Measurements from ENCODE around the gene SPOCD1.
A peak's percentile ranks its signal among the peaks of the same experiment; 100 is the strongest.

SPOCD1 gene

GRCh38 chr1:31815752-31816500 lies at the start of gene SPOCD1:
Gene SPOCD1, minus strand, starts transcription at chr1:31816022. Its CDS starts 689 bp downstream, at chr1:31815333.
- peak; percentile 82 for DNase-seq

GRCh38 chr1:31862071-31862470 lies 46.2 kb upstream of the SPOCD1 start:
- no peak for DNase-seq

GRCh38 chr1:31861346-31861745 lies 45.5 kb upstream of the SPOCD1 start:
- no peak for DNase-seq

GRCh38 chr1:31860581-31860980 lies 44.8 kb upstream of the SPOCD1 start:
- DNase-seq, result no peak

DNA sequence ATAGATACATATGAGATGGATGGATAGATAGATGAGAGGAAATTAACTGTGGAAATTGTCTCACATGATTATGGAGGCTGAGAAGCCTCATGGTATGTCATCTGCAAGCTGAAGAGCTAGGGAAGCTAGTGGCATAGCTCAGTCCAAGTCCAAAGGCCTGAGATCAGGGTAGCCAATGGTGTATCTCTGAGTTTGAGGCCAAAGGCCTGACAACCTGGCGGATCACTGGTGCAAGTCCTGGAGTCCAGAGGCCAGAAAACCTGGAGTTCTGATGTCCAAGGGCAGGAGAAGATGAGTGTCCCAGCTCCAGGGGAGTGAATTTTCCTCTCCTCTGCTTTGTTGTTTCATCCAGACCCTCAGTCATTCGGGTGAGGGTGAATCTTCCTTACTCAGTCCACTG lies 43.9 kb upstream of the SPOCD1 start:
- DNase-seq, result no peak

- DNase-seq, result no peak
Observed at GRCh38 chr1:31859044-31859443, 43.2 kb upstream of the SPOCD1 start.

GRCh38 chr1:31857863-31858262 lies 42.0 kb upstream of the SPOCD1 start:
- DNase-seq, result no peak

- no peak for DNase-seq
Observed at GRCh38 chr1:31856140-31856539, 40.3 kb upstream of the SPOCD1 start.

DNA sequence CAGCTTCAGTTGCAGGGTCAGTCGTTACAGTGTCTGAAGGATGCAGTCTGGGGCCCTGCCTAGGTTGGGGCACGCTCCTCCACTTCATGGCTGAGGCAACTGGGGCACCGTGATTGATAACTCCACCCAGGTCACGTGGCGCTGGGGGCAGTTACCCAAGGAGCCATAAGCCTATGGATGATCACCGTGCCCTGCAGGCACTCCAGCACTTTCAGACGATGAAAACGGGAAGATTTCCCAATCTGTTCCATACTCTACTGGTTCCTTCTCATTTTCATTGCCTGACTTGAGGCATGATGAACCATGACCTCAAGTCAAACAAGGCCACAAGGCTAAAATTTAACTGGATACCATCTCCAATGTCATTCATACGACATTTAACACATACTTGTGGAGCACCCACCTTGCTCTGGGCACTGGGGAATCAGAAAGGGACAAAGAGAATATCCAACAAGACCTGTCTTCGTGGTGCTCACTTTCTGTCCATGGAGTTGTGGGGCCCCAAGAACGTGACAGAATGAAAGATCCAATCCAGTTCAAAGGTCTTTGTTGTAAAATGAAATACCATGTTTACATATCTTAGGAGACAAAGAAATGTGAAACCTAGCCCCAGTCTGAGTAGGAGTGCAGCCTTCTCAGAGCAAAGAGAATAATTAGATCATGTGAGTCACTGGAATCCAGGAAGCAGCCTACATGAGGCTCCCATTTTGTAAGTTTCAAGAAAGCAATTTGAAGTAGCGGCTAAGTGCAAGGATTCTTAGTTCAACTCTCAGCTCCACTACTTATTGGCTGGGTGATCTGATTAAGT lies 39.4 kb upstream of the SPOCD1 start:
- peak; percentile 5 for DNase-seq

GRCh38 chr1:31849653-31850052 lies 33.8 kb upstream of the SPOCD1 start:
- DNase-seq, result no peak

DNA sequence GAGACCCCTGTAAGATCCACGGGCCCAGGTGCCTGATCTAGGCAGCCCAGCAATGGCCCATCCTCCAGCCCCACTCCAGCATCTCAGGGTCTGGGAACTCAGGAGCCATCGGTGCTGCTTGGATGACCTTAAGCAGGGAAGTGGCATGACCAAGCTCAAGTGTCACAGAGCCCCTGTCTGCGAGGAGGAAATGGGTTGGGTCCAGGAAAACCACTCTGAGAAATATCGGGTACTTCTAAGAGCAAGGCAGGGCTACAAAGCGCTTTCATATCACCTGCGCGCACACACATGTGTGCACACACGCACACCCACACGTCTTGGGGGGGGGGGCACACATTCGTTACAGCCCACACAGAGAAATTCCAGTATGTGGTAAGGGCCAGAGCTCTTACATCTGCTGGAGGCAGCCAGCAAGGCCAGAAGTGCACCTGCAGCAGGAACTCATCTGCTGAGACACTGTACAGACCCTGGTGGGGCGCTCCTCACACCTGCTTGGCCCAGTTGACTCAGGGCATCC lies 32.6 kb upstream of the SPOCD1 start:
- DNase-seq, result no peak

DNA sequence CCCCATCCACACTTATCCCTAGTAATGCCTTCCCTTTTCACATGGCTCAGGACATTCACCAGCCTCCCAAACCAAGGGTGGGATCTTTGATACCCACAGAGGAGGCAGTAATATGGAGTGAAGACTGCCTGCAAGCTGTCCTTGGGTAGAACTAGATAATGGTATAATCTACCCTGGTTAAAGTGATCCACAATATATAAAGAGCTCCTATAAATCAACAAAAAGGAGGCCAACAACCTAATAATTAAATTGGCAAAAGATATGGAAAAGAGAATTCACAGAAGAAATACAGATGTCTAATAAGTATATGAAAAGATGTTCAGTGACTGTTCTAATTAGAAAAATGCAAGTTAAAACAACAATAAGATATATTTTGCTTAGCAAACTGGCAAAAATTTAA lies 30.7 kb upstream of the SPOCD1 start:
- no peak for DNase-seq

GRCh38 chr1:31843506-31843905 lies 27.7 kb upstream of the SPOCD1 start:
- DNase-seq, result no peak

DNA sequence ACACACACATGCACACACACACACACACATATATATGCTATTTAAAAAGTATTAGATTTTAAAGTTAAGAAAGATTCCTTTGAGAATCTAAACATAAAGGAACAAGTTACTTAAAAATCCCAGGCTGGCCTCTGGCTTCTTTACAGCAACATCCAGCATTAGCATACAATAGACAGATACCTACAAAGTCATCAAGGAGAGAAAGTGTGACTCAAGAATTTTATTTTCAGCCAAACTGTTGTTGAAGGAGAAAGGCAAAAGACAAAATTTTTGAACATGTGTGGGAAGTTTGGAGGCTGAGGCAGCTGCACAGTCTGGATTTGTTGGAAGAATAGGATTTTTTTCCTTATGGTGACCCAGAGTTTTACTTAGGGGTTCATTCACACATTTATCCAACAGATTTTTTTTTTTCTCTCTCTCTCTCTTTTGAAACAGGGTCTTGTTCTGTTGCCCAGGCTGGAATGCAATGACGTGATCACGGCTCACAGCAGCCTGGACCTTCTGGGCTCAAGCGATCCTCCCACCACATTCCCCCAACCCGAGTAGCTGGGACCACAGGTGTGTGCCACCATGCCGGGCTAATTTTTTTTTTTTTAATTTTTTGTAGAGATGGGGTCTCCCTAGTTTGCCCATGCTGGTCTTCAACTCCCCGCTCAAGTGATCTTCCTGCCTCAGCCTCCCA lies 24.0 kb upstream of the SPOCD1 start:
- no peak for DNase-seq

DNA sequence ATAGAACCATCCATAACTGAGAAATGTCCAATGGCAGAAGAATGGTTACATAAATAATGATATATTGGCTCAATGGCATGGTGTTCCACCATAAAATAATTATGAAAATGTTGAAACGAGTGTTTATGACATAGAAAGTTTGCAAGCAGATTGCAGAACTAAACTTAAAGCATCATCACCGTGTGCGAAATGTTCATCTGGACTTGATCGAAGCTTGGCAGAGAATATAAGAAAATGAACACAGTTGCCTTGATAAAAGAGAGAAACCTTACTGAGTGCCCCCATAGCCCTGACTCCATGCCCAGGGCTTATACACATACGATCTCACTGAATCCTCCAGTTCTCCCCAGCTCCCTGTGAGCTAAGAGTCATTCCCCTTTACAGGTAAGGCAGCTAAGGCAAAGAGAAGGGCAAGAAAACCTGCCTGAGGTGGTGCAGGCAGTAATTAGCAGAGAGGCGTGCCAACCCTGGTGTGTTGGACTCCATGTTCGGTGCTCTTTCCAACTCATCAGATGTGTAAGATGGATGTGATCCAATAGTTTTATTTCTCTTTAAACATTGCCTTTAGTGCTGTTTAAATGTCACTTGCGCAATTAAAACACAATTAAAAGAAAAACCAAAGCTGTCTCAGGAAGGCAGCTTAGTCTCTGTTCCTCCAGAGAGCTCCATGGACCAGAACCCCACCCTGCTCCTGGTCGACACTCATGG lies 21.8 kb upstream of the SPOCD1 start:
- DNase-seq, result no peak

DNA sequence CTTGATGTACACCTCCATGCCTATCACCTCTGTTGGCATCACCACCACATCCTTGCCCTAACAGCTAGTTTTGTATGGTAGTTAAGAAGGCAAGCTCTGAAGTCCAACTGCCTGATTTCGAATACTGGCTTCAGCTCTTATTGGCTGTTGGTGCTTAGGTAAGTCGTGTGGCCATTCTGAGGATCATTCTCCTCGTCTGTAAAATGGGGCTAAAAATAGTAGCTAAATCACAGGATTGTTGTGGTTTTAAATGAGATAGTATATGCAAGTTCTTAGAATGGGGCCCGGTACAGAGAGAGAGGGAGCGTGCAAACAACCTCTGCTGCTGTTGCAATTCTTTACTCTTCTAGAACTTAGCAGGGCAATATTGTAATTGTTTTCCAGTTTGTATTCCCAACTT lies 20.8 kb upstream of the SPOCD1 start:
- DNase-seq, result no peak

DNA sequence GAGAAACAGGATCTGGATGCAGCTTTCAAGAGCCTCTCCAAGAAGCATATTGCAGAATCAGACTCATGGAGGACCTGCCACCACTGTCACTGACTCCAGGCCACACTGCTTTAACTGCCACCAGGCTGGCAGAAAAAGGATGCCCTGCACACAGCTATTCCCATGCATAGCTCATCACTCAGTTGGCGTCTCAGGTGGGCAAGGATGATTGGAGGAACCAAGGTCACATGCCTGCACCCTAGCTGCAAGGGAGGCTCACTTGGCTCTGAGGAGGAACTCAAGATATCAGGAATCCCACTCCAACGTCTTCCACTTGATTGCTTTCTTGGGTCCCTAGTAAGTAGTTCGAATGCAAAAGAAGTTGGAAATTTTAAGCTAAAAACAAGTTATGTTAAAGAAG lies 19.6 kb upstream of the SPOCD1 start:
- DNase-seq, result no peak

- DNase-seq, result no peak
Observed at GRCh38 chr1:31834501-31834900, 18.7 kb upstream of the SPOCD1 start.

GRCh38 chr1:31831397-31832378 lies 15.9 kb upstream of the SPOCD1 start:
- DNase-seq, result no peak

DNA sequence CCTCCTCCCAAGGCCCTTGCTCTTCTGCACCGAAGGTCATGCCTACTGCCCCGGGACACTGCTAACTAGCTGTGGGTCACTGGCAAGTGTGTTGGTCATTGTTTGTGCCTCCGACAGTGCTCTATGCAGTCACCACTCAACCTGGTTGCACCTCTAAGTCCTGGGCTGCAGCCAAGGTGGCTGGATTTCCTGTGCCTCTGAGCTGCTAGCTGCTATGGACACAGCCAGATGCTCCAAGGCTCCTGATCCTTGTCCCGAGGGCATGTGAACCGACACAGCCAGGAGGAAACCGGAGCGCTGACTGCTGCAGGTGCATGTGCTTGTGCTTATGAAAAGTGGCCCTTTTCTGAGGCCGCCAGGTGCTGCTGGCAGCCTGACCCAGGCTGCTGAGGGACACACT lies 14.7 kb upstream of the SPOCD1 start:
- peak; percentile 36 for DNase-seq

DNA sequence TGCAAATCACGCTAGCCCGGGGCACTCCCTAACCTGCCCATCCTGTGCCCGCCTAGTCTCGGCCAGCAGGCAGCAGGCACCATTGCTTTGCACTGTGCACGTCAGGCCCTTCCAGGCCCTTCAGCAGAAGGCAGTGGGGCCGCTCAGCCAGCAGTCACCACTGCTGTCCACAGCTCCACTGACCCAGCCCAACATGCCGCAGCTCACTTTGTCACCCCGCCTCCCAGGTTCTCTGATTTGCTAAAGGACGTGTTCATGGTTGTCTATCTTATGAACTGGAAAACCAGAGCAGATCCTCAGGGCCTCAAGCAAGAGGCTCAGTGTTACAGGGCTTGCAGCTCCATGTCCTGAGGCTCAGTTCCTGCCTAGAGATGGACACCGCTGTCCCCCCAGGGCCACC lies 14.2 kb upstream of the SPOCD1 start:
- DNase-seq, result no peak
